Measurements from ENCODE around the gene STX16.

The STX16 gene

GRCh38 chr20:58701431-58702160 lies 50.5 kb downstream of the STX16 start:
- ChIA-PET CTCF (interaction anchor here (0.5 kb wide), 1 partner anchor 1105 kb away, joined by 3 read pairs; no protein-coding TSS in a partner anchor), POLR2A (ENCODE audit: low non-redundant PET) (no interaction called here)
- DNase-seq (ENCODE audit: low spot score), result no peak
- no peak overlapping the region for H3K27ac ChIP-seq
- TF ChIP-seq, protein P1, sequence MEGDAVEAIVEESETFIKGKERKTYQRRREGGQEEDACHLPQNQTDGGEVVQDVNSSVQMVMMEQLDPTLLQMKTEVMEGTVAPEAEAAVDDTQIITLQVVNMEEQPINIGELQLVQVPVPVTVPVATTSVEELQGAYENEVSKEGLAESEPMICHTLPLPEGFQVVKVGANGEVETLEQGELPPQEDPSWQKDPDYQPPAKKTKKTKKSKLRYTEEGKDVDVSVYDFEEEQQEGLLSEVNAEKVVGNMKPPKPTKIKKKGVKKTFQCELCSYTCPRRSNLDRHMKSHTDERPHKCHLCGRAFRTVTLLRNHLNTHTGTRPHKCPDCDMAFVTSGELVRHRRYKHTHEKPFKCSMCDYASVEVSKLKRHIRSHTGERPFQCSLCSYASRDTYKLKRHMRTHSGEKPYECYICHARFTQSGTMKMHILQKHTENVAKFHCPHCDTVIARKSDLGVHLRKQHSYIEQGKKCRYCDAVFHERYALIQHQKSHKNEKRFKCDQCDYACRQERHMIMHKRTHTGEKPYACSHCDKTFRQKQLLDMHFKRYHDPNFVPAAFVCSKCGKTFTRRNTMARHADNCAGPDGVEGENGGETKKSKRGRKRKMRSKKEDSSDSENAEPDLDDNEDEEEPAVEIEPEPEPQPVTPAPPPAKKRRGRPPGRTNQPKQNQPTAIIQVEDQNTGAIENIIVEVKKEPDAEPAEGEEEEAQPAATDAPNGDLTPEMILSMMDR (conservative IDR thresholded peaks at IDR 0.05; ENCODE audit: low read depth), result no peak

DNA sequence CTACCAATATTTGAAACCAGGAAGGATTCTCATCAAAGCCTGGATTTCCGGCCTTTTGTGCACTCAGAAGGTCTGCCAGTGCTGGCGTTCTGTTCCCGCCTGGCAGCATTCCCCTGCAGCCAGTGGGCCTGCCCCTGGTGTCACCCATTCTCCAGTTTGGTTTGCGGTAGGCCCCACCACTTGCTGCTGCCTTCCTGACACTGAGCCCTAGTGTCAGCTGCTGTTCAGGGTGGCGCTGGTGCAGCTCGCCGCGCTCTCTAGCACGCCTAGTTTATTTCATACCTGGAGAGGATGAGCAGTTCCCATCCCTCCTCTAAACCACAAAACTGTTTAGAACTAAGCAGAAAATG lies 51.1 kb downstream of the STX16 start:
- DNase-seq (ENCODE audit: low spot score), result no peak
- ChIA-PET CTCF (interaction anchor here (0.8 kb wide), 1 partner anchor 18 kb away, joined by 3 read pairs; no protein-coding TSS in a partner anchor), POLR2A (ENCODE audit: low non-redundant PET) (no interaction called here)
- no peak overlapping the region for H3K27ac ChIP-seq
- TF ChIP-seq, protein P1 (conservative IDR thresholded peaks at IDR 0.05; ENCODE audit: low read depth), result no peak

- DNase-seq (ENCODE audit: low spot score), result no peak
- TF ChIP-seq, protein P1 (conservative IDR thresholded peaks at IDR 0.05; ENCODE audit: low read depth), result no peak; the same call in 1 of the 2 replicates
- ChIA-PET POLR2A (ENCODE audit: low non-redundant PET) (no interaction called here), CTCF (interaction anchor here (0.5 to 0.8 kb wide), 4 partner anchors 16 to 36 kb away, joined by 3 to 6 read pairs (median 4); no protein-coding TSS in a partner anchor)
- no peak overlapping the region for H3K27ac ChIP-seq
These were observed 52.0 kb downstream of the STX16 start for GRCh38 chr20:58702859-58703648.

GRCh38 chr20:58703765-58704371 lies 52.8 kb downstream of the STX16 start:
- no peak overlapping the region for H3K27ac ChIP-seq
- no peak for DNase-seq (ENCODE audit: low spot score)
- POLR2A ChIA-PET (ENCODE audit: low non-redundant PET), result no interaction called here
- CTCF ChIA-PET, result interaction anchor here (0.5 to 0.7 kb wide), 4 partner anchors 15 to 300 kb away, joined by 3 to 4 read pairs (median 4); no protein-coding TSS in a partner anchor
- TF ChIP-seq, protein P1 (conservative IDR thresholded peaks at IDR 0.05; ENCODE audit: low read depth), result no peak

DNA sequence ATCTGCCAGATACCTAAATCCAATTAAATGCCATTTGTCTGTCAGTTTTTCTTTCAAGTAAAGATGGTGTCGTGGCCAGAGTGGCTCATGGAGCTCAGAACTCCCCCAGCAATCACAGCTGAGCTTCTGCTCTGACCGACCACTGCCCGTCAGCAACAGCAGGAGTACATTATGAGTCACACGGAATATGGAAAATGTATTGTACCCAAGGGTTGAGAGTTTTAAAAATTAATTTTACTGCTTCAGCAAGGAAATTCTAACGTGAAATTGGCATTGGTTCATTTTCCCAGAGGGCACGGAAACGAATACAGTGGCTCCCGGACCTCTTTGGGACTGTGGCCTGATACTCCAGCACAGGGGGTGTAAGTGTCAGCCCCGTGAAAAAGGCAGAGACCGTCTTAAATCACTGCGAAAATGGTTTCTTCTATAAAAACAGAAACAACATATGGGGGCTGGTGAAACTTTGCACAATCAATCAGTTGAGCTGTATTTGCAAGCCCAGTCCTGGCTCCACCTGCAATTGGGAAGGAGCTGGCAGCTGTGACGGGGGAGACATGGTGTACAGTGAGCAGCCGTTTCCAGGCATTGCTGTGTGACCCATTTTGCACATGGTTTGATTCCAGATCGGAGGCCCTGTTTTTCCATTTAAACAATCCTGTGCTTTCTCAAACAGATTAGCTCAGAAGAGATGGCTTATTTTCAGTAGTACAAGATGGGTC lies 54.3 kb downstream of the STX16 start:
- TF ChIP-seq, protein P1 (conservative IDR thresholded peaks at IDR 0.05; ENCODE audit: low read depth), result no peak
- POLR2A ChIA-PET (ENCODE audit: low non-redundant PET), result no interaction called here
- no peak for DNase-seq (ENCODE audit: low spot score)
- CTCF ChIA-PET, result interaction anchor here (0.6 to 0.7 kb wide), 2 partner anchors 20 to 150 kb away, joined by 4 read pairs; no protein-coding TSS in a partner anchor
- H3K27ac ChIP-seq, result no peak overlapping the region
